ENCODE measurements around the gene SCAMP2. TPM values are rescaled to one million over a fixed set of nuclear protein-coding genes. Genes with fewer than 3 reads are reported as not detected.

The SCAMP2 gene
- total and polyA plus RNA-seq, 2 experiments from 2014 or later, result 34.7 to 51.3 TPM

DNA sequence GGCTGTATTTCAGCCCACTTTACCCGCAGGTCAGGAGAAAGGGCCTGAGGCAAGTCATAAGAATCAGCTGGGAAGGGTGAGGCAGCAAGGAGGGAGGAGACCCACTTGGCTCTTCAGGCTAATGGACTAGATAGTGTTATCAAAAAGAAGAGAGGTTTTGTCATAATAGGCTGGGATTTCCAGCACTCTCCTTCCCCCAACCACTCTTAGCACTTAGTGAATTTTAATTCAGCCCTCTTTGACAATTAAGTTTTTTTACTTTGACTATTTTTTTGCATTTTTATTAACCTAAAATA lies 17.4 kb upstream of the SCAMP2 start:
- Histone ChIP-seq H3K79me2 (replicated peaks; ENCODE audit: insufficient read depth) (no peaks in the 10 kb centered on the region), H4K20me1 (replicated peaks; ENCODE audit: insufficient read depth) (no peaks in the 10 kb centered on the region), H3K4me2 (peak overlapping the region; percentile 90), H3K9me2 (ENCODE audit: insufficient read depth) (no peaks in the 10 kb centered on the region), H3K36me3 (ENCODE audit: insufficient read depth) (no peaks in the 10 kb centered on the region), H3K27me3 (ENCODE audit: insufficient read depth) (no peaks in the 10 kb centered on the region), H3K4me3 (peak overlapping the region; percentile 86), H3F3A (replicated peaks; ENCODE audit: low read depth) (no peaks in the 10 kb centered on the region), H3K4me1 (ENCODE audit: insufficient read depth) (peaks cover 6% of the 10 kb centered on the region), H3K27ac (ENCODE audit: low read depth) (no peak overlapping the region), H2AFZ (peak overlapping the region; percentile 100)
- Mint-ChIP-seq H3K27me3 (ENCODE audit: insufficient read depth, low read depth, poor library complexity) (peaks cover 6% of the 10 kb centered on the region), H3K36me3 (ENCODE audit: low read depth) (peaks cover 22% of the 10 kb centered on the region), H3K4me3 (peak overlapping the region; percentile 80), H3K9me3 (no peaks in the 10 kb centered on the region), H3K27ac (peak overlapping the region; percentile 88; the same call in 1 of the 2 replicates), H3K4me1 (peaks cover 6% of the 10 kb centered on the region; the same call in 1 of the 3 replicates)
- DNase-seq (ENCODE audit: low spot score) (no peak), ATAC-seq (no peak)
- TF ChIP-seq POLR2AphosphoS5 (IDR thresholded peaks at IDR 0.05; ENCODE audit: low read depth) (no peak), STAT1 (IDR thresholded peaks at IDR 0.05; ENCODE audit: unreplicated experiment) (no peak), ZNF114 (CRISPR knock-in tag; IDR thresholded peaks at IDR 0.05) (no peak), NANOG (IDR thresholded peaks at IDR 0.05; ENCODE audit: borderline replicate concordance) (no peak), ZNF331 (CRISPR knock-in tag; IDR thresholded peaks at IDR 0.05; ENCODE audit: low read depth) (no peak), CREB1 (CRISPR knock-in tag; IDR thresholded peaks at IDR 0.05; ENCODE audit: low read depth) (no peak), EZH2phosphoT487 (IDR thresholded peaks at IDR 0.05; ENCODE audit: unreplicated experiment) (no peak), EZH2 (IDR thresholded peaks at IDR 0.05; ENCODE audit: low read depth, unreplicated experiment) (no peak), JUNB (IDR thresholded peaks at IDR 0.05; ENCODE audit: unreplicated experiment) (no peak)
- TF ChIP-seq, protein P1, sequence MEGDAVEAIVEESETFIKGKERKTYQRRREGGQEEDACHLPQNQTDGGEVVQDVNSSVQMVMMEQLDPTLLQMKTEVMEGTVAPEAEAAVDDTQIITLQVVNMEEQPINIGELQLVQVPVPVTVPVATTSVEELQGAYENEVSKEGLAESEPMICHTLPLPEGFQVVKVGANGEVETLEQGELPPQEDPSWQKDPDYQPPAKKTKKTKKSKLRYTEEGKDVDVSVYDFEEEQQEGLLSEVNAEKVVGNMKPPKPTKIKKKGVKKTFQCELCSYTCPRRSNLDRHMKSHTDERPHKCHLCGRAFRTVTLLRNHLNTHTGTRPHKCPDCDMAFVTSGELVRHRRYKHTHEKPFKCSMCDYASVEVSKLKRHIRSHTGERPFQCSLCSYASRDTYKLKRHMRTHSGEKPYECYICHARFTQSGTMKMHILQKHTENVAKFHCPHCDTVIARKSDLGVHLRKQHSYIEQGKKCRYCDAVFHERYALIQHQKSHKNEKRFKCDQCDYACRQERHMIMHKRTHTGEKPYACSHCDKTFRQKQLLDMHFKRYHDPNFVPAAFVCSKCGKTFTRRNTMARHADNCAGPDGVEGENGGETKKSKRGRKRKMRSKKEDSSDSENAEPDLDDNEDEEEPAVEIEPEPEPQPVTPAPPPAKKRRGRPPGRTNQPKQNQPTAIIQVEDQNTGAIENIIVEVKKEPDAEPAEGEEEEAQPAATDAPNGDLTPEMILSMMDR (conservative IDR thresholded peaks at IDR 0.05; ENCODE audit: low read depth in 2 of 2), result no peak
- TF ChIP-seq, protein P2, sequence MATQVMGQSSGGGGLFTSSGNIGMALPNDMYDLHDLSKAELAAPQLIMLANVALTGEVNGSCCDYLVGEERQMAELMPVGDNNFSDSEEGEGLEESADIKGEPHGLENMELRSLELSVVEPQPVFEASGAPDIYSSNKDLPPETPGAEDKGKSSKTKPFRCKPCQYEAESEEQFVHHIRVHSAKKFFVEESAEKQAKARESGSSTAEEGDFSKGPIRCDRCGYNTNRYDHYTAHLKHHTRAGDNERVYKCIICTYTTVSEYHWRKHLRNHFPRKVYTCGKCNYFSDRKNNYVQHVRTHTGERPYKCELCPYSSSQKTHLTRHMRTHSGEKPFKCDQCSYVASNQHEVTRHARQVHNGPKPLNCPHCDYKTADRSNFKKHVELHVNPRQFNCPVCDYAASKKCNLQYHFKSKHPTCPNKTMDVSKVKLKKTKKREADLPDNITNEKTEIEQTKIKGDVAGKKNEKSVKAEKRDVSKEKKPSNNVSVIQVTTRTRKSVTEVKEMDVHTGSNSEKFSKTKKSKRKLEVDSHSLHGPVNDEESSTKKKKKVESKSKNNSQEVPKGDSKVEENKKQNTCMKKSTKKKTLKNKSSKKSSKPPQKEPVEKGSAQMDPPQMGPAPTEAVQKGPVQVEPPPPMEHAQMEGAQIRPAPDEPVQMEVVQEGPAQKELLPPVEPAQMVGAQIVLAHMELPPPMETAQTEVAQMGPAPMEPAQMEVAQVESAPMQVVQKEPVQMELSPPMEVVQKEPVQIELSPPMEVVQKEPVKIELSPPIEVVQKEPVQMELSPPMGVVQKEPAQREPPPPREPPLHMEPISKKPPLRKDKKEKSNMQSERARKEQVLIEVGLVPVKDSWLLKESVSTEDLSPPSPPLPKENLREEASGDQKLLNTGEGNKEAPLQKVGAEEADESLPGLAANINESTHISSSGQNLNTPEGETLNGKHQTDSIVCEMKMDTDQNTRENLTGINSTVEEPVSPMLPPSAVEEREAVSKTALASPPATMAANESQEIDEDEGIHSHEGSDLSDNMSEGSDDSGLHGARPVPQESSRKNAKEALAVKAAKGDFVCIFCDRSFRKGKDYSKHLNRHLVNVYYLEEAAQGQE (IDR thresholded peaks at IDR 0.05; ENCODE audit: unreplicated experiment), result no peak
- TF ChIP-seq, protein P3, sequence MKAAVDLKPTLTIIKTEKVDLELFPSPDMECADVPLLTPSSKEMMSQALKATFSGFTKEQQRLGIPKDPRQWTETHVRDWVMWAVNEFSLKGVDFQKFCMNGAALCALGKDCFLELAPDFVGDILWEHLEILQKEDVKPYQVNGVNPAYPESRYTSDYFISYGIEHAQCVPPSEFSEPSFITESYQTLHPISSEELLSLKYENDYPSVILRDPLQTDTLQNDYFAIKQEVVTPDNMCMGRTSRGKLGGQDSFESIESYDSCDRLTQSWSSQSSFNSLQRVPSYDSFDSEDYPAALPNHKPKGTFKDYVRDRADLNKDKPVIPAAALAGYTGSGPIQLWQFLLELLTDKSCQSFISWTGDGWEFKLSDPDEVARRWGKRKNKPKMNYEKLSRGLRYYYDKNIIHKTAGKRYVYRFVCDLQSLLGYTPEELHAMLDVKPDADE (IDR thresholded peaks at IDR 0.05), result no peak
- TF ChIP-seq, protein P4, sequence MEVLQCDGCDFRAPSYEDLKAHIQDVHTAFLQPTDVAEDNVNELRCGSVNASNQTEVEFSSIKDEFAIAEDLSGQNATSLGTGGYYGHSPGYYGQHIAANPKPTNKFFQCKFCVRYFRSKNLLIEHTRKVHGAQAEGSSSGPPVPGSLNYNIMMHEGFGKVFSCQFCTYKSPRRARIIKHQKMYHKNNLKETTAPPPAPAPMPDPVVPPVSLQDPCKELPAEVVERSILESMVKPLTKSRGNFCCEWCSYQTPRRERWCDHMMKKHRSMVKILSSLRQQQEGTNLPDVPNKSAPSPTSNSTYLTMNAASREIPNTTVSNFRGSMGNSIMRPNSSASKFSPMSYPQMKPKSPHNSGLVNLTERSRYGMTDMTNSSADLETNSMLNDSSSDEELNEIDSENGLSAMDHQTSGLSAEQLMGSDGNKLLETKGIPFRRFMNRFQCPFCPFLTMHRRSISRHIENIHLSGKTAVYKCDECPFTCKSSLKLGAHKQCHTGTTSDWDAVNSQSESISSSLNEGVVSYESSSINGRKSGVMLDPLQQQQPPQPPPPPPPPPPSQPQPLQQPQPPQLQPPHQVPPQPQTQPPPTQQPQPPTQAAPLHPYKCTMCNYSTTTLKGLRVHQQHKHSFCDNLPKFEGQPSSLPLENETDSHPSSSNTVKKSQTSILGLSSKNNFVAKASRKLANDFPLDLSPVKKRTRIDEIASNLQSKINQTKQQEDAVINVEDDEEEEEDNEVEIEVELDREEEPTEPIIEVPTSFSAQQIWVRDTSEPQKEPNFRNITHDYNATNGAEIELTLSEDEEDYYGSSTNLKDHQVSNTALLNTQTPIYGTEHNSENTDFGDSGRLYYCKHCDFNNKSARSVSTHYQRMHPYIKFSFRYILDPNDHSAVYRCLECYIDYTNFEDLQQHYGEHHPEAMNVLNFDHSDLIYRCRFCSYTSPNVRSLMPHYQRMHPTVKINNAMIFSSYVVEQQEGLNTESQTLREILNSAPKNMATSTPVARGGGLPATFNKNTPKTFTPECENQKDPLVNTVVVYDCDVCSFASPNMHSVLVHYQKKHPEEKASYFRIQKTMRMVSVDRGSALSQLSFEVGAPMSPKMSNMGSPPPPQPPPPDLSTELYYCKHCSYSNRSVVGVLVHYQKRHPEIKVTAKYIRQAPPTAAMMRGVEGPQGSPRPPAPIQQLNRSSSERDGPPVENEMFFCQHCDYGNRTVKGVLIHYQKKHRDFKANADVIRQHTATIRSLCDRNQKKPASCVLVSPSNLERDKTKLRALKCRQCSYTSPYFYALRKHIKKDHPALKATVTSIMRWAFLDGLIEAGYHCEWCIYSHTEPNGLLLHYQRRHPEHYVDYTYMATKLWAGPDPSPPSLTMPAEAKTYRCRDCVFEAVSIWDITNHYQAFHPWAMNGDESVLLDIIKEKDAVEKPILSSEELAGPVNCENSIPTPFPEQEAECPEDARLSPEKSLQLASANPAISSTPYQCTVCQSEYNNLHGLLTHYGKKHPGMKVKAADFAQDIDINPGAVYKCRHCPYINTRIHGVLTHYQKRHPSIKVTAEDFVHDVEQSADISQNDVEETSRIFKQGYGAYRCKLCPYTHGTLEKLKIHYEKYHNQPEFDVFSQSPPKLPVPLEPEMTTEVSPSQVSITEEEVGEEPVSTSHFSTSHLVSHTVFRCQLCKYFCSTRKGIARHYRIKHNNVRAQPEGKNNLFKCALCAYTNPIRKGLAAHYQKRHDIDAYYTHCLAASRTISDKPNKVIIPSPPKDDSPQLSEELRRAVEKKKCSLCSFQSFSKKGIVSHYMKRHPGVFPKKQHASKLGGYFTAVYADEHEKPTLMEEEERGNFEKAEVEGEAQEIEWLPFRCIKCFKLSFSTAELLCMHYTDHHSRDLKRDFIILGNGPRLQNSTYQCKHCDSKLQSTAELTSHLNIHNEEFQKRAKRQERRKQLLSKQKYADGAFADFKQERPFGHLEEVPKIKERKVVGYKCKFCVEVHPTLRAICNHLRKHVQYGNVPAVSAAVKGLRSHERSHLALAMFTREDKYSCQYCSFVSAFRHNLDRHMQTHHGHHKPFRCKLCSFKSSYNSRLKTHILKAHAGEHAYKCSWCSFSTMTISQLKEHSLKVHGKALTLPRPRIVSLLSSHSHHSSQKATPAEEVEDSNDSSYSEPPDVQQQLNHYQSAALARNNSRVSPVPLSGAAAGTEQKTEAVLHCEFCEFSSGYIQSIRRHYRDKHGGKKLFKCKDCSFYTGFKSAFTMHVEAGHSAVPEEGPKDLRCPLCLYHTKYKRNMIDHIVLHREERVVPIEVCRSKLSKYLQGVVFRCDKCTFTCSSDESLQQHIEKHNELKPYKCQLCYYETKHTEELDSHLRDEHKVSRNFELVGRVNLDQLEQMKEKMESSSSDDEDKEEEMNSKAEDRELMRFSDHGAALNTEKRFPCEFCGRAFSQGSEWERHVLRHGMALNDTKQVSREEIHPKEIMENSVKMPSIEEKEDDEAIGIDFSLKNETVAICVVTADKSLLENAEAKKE (CRISPR knock-in tag; IDR thresholded peaks at IDR 0.05), result no peak

Data from GM23338 (cell line).